Esophagus squamous epithelium (tissue), 4 donors: ENCODE measurements around the gene RRM2.

Source experiments
- CTCF ChIP-seq, 6 experiments: fragments of 450-650 bp in 4 of 6; fragments of 200-600 bp in 2 of 6; sonication (generic) in 2 of 6; IDR thresholded peaks; one replicate each; pipeline ENCODE4 v1.5.1; 2016 to 2019; ENCODE audit warnings: antibody characterized with exemption in 6 of 6, mild to moderate bottlenecking in 4 of 6, moderate library complexity in 4 of 6
- POLR2A ChIP-seq, 4 donors: fragments of 450-650 bp; IDR thresholded peaks; one replicate each; pipeline ENCODE4 v1.6.1; 2017; ENCODE audit warnings: antibody characterized with exemption in 4 of 4, mild to moderate bottlenecking in 4 of 4, moderate library complexity in 3 of 4

DNA sequence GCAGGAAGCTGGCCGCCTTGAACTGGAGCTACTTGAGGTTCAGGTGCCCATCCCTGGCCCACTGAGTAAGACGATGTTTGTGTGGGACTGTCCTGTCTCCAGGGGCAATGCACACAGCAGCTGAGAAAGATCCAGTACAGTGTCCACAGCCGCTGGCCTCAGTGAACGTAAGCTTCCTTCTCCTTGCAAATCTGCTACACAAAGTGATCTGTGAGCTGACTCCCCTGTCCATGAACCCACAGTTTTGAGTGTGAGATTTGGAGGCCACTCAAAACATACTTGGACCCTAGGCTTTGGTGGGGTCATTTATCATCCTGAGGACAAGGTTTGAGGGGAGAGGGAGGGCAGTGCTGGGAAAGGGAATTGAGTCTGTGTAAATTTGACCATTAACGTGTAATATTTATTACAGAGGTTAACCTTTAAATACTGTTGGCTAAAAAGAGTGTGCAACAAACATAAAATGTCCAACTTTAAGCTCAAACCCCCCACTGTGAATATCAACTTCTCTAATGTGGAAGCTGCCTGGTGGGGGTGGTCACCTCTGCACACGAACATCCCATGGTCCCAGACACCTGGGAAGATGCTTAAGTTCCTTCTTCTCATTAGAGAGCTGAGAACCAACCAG, 37.4 kb upstream of the RRM2 start:
- TF ChIP-seq POLR2A (IDR thresholded peaks at IDR 0.05) (no peak), CTCF (IDR thresholded peaks at IDR 0.05) (no peak)
